GM10266 (cell line): ENCODE measurements around the gene BICD1.

Source experiments
- DNase-seq: peaks from one replicate; pipeline ENCODE4 v3.0.0; 2012; ENCODE audit errors: extremely low spot score
- TF ChIP-seq, protein P1 (sequence below): IDR thresholded peaks from 2 replicates; pipeline ENCODE4 v1.5.1; 2012; ENCODE audit warnings: mild to moderate bottlenecking, low read depth; ENCODE audit not compliant: control insufficient read depth, insufficient read depth; ENCODE audit errors: missing control alignments

BICD1 gene

DNA sequence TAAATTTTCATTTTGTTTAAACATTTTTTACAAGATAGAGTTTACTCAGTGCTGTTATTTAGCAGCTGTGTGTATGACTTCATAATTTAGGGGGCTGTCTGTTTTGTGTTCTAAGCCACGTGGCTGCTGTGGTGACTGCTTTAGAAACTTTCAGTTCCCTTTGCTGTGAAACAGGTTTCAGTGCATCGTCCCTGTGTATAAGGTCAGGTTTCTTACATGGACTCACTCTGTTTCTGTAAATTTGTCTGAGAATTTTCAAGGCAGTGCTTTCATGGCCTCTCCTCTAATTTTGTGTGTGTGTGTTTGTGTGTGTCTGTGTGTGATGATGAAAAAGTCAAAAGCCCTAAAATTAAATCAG is 32.4 kb downstream of the BICD1 start:
- DNase-seq, result peak; percentile 62
- TF ChIP-seq, protein P1, sequence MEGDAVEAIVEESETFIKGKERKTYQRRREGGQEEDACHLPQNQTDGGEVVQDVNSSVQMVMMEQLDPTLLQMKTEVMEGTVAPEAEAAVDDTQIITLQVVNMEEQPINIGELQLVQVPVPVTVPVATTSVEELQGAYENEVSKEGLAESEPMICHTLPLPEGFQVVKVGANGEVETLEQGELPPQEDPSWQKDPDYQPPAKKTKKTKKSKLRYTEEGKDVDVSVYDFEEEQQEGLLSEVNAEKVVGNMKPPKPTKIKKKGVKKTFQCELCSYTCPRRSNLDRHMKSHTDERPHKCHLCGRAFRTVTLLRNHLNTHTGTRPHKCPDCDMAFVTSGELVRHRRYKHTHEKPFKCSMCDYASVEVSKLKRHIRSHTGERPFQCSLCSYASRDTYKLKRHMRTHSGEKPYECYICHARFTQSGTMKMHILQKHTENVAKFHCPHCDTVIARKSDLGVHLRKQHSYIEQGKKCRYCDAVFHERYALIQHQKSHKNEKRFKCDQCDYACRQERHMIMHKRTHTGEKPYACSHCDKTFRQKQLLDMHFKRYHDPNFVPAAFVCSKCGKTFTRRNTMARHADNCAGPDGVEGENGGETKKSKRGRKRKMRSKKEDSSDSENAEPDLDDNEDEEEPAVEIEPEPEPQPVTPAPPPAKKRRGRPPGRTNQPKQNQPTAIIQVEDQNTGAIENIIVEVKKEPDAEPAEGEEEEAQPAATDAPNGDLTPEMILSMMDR, result no peak

DNA sequence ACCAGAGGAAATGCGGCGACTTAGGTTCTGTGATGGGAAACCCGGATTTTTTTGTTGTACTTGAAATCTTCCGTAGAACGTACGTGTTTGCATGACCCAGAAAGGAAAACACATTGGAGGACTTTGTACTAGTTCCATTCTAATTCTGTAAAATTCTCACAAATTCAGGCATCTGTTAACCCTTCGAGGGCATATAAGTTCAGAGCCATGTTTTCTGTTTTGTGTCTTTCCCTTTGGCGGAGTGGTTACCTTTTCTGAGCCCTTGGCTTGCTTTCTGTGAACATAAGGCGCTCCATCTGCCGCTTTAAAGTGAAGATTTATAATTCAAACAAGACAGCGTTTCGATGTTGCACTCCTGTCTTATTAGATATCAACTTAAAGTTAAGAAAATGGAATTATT is 34.2 kb downstream of the BICD1 start:
- TF ChIP-seq, protein P1, result no peak
- DNase-seq, result no peak

DNA sequence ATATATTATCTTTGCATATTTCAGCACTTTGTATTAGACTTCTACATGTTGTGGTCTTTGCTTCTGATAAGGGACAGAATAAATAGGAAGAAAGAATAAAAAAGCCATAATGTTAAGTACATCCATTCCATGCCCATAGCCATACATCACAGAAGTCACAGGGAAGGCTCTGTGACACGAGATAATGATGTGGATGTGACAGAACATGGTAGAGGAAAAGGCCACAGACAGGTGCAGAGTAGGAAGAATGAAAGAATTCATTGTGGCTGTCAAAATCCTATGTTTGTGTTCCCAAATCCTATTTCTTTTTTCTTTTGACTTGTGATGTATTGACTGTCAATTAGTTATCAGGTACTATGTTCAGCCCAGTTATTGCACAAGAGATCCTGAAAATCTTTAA is 38.4 kb downstream of the BICD1 start:
- no peak for DNase-seq
- TF ChIP-seq, protein P1, result no peak

DNA sequence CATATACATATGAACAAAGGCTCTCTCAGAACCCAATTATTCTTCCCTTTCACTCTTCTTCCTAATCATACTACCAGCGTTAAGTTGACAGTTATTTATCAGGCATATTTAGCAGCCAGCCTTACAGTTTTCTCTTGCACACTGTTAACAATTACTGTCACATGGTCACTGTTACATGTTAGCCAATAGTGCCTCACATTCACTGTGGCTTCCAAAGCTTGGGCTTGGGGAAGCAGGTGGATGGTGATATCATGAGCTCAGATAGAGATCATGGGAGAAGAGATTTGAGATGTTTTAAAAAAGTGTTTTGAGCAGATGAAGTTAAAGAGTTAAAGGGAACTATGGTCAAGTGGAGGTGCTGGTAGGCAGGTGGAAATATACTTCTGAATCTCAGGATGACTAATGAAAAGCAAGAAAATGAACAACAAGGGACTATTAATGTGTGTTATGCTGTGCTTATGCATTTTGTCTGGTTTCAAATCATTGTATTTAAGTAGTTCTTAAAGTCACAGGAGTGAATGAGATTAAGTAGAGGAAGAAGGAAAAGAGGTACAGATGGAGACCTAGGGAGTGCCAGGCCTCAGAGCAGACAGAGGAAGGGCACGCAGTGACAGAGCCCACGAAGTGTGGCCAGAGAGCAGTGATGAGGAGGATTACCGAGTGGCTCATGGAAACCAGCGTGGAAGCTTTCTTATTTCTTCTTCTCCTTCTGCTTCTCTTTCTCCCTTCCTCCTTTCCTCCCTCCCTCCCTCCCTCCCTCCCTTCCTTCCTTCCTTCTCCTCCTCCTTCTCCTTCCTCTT is 39.6 kb downstream of the BICD1 start:
- DNase-seq, result peak; percentile 17
- TF ChIP-seq, protein P1, result no peak

DNA sequence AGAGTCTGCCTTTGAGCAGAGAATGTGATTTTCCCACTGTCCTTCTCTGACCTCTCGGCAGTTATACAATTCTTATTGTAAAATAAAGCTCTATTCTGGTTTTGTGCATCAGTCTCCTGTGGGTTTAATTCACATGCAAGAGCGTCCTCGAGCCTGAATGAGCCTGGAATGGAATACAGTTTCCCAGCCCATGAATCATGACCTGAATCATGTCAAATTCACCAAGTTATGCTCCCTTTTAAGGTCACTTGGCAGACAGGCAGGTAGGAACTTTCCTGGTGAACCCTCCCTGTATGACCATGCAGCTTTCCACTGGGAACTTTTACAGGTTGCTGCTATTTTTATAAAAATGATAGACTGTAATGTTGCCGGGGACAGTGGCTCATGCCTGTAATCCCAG is 41.7 kb downstream of the BICD1 start:
- DNase-seq, result no peak
- TF ChIP-seq, protein P1, result no peak

DNA sequence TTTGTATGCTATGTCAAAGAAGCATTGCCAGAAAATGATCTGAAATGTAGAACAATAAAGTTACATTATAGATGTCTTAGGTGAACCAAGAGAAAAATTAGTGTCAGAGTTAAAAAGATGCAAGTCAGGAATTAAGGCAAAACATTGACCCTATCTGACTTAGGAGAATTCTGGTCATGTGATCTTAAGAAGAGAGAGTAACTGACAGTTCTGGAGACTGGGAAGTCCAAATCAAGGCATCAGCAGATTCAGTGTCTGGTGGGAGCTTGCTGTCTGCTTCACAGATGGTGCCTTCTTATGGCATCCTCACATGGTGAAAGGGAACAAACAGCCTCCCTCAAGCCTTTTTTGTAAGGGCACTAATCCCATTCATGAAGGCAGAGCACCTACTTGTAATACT is 42.8 kb downstream of the BICD1 start:
- TF ChIP-seq, protein P1, result no peak
- no peak for DNase-seq

DNA sequence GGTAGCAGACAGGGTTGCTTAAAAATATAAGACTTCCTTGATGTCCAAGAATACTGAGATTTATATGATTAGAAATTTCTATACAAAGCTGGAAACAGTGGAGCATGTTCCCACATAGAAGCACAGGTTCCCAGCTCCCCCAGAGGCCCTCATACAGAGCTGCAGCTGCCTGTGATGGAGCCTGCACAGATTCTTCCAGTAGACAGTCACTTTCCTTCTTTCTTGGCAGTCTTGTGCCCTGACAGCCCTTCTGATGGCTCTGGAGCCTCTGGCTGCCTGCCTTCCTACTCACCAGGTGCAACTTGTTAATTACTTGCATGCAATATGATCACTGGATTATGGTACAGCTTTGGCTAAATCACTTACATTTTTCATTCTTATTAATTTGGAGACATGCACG is 44.4 kb downstream of the BICD1 start:
- TF ChIP-seq, protein P1, result no peak
- no peak for DNase-seq
